SK-N-SH treated with all-trans-retinoic acid at 6 μM for 48 hours (cell line): ENCODE measurements around the gene HCLS1.

Experiments used
- ATAC-seq: fragments of 200-7000 bp; cut with Tn5 transposase; 3 replicates; pipeline ENCODE4 v1.9.1; 2020; ENCODE audit warnings: mild to moderate bottlenecking, moderate library complexity
- ARNTL ChIP-seq: fragments of 450-650 bp; formaldehyde crosslinking; IDR thresholded peaks from 2 replicates; pipeline ENCODE4 v1.5.0; 2020; ENCODE audit warnings: low read depth, mild to moderate bottlenecking, moderate library complexity, borderline replicate concordance
- BACH2 ChIP-seq: fragments of 250-450 bp; sonication (Bioruptor Pico); IDR thresholded peaks from 2 replicates; pipeline ENCODE4 v1.9.0; 2021; ENCODE audit warnings: mild to moderate bottlenecking, borderline replicate concordance
- CREB5 ChIP-seq: fragments of 250-450 bp; sonication (Bioruptor Pico); IDR thresholded peaks from 2 replicates; pipeline ENCODE4 v1.5.1; 2020; ENCODE audit warnings: low read depth, mild to moderate bottlenecking, moderate library complexity
- CSDC2 ChIP-seq: fragments of 250-450 bp; sonication (Bioruptor Pico); IDR thresholded peaks from 2 replicates; pipeline ENCODE4 v1.5.0; 2020; ENCODE audit warnings: mild to moderate bottlenecking, moderate library complexity
- CSRNP3 ChIP-seq: fragments of 250-450 bp; sonication (Bioruptor Pico); IDR thresholded peaks from 2 replicates; pipeline ENCODE4 v1.5.1; 2021; ENCODE audit warnings: mild to moderate bottlenecking, moderate library complexity
- GLIS3 ChIP-seq: fragments of 250-450 bp; sonication (Bioruptor Pico); IDR thresholded peaks from 2 replicates; pipeline ENCODE4 v1.5.0; 2020; ENCODE audit warnings: mild to moderate bottlenecking, moderate library complexity
- ISL1 ChIP-seq: fragments of 250-450 bp; sonication (Bioruptor Pico); IDR thresholded peaks from 2 replicates; pipeline ENCODE4 v2.1.2; 2022; ENCODE audit warnings: mild to moderate bottlenecking, moderate library complexity
- OSR1 ChIP-seq: fragments of 250-450 bp; sonication (Bioruptor Pico); IDR thresholded peaks from 2 replicates; pipeline ENCODE4 v1.8.0; 2022; ENCODE audit warnings: moderate library complexity, mild to moderate bottlenecking, inconsistent platforms
- PATZ1 ChIP-seq: fragments of 250-450 bp; sonication (Bioruptor Pico); IDR thresholded peaks from 2 replicates; pipeline ENCODE4 v1.8.0; 2020; ENCODE audit warnings: mild to moderate bottlenecking, moderate library complexity, borderline replicate concordance
- POU6F1 ChIP-seq: fragments of 250-450 bp; sonication (Bioruptor Pico); IDR thresholded peaks from 2 replicates; pipeline ENCODE4 v1.8.0; 2021; ENCODE audit warnings: low read depth, mild to moderate bottlenecking, moderate library complexity, borderline replicate concordance
- PPARA ChIP-seq: fragments of 250-450 bp; sonication (Bioruptor Pico); IDR thresholded peaks from 2 replicates; pipeline ENCODE4 v1.5.0; 2020; ENCODE audit warnings: mild to moderate bottlenecking, borderline replicate concordance
- RARB ChIP-seq: fragments of 250-450 bp; sonication (Bioruptor Pico); IDR thresholded peaks from 2 replicates; pipeline ENCODE4 v1.8.0; 2021; ENCODE audit warnings: mild to moderate bottlenecking, moderate library complexity
- TCF4 ChIP-seq: fragments of 250-450 bp; sonication (Bioruptor Pico); IDR thresholded peaks from 2 replicates; pipeline ENCODE4 v1.8.0; 2021; ENCODE audit warnings: mild to moderate bottlenecking, moderate library complexity, borderline replicate concordance
- TOX ChIP-seq: fragments of 250-450 bp; sonication (Bioruptor Pico); IDR thresholded peaks from 2 replicates; pipeline ENCODE4 v1.8.0; 2021; ENCODE audit warnings: mild to moderate bottlenecking, moderate library complexity, borderline replicate concordance
- ZC3H10 ChIP-seq: fragments of 250-450 bp; sonication (Bioruptor Pico); IDR thresholded peaks from 2 replicates; pipeline ENCODE4 v1.5.1; 2021; ENCODE audit warnings: mild to moderate bottlenecking, moderate library complexity
- ZFP30 ChIP-seq: fragments of 450-650 bp; formaldehyde crosslinking; IDR thresholded peaks from 2 replicates; pipeline ENCODE4 v1.5.0; 2022; ENCODE audit warnings: mild to moderate bottlenecking, moderate library complexity
- ZNF565 ChIP-seq: fragments of 450-650 bp; formaldehyde crosslinking; conservative IDR thresholded peaks from 2 replicates; pipeline ENCODE4 v1.5.0; 2020; ENCODE audit warnings: low read depth, mild to moderate bottlenecking, moderate library complexity
- ZNF70 ChIP-seq: fragments of 450-650 bp; formaldehyde crosslinking; IDR thresholded peaks from 2 replicates; pipeline ENCODE4 v1.5.0; 2020; ENCODE audit warnings: mild to moderate bottlenecking, moderate library complexity
- ZNF8 ChIP-seq: fragments of 450-650 bp; formaldehyde crosslinking; IDR thresholded peaks from 2 replicates; pipeline ENCODE4 v1.5.0; 2020; ENCODE audit warnings: mild to moderate bottlenecking, moderate library complexity
- TF ChIP-seq, protein P1 (sequence below): fragments of 250-450 bp; sonication (Bioruptor Pico); IDR thresholded peaks from 2 replicates; pipeline ENCODE4 v1.5.0; 2020; ENCODE audit warnings: mild to moderate bottlenecking, moderate library complexity

The HCLS1 gene

DNA sequence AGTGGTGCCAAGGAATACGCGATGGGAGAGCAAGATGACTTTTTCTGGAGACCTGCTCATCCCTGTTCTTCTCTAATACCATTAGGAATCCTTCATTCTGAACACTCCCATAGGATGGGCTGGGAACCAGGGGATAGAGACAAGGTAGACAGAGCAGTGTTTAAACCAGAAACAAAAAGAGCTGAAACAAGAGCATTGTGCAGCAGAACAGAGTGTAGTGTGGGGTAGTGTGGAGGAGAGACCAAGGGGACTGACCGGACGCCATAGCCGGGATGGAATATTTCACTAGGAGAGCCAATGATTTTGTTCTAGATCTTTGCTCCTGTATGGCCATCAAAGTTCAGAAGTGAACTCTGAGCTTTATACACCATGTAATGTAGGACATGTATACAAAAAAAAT is 15.6 kb downstream of the HCLS1 start:
- no peak for ATAC-seq
- TF ChIP-seq ISL1 (CRISPR knock-in tag), result no peak
- TF ChIP-seq, protein P1, sequence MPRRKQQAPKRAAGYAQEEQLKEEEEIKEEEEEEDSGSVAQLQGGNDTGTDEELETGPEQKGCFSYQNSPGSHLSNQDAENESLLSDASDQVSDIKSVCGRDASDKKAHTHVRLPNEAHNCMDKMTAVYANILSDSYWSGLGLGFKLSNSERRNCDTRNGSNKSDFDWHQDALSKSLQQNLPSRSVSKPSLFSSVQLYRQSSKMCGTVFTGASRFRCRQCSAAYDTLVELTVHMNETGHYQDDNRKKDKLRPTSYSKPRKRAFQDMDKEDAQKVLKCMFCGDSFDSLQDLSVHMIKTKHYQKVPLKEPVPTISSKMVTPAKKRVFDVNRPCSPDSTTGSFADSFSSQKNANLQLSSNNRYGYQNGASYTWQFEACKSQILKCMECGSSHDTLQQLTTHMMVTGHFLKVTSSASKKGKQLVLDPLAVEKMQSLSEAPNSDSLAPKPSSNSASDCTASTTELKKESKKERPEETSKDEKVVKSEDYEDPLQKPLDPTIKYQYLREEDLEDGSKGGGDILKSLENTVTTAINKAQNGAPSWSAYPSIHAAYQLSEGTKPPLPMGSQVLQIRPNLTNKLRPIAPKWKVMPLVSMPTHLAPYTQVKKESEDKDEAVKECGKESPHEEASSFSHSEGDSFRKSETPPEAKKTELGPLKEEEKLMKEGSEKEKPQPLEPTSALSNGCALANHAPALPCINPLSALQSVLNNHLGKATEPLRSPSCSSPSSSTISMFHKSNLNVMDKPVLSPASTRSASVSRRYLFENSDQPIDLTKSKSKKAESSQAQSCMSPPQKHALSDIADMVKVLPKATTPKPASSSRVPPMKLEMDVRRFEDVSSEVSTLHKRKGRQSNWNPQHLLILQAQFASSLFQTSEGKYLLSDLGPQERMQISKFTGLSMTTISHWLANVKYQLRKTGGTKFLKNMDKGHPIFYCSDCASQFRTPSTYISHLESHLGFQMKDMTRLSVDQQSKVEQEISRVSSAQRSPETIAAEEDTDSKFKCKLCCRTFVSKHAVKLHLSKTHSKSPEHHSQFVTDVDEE, result no peak
- TF ChIP-seq PATZ1, result no peak

GRCh38 chr3:121642601-121643314 is 17.9 kb downstream of the HCLS1 start:
- no peak for ATAC-seq
- TF ChIP-seq TOX (CRISPR knock-in tag) (no peak), ARNTL (no peak), ZNF8 (CRISPR knock-in tag) (no peak), CREB5 (CRISPR knock-in tag) (no peak), ZNF565 (no peak), CSRNP3 (CRISPR knock-in tag) (no peak), CSDC2 (CRISPR knock-in tag) (no peak), BACH2 (CRISPR knock-in tag) (no peak), PPARA (CRISPR knock-in tag) (no peak), ZFP30 (CRISPR knock-in tag) (no peak), ZNF70 (CRISPR knock-in tag) (no peak), GLIS3 (CRISPR knock-in tag) (no peak), OSR1 (CRISPR knock-in tag) (no peak), TCF4 (CRISPR knock-in tag) (no peak), RARB (CRISPR knock-in tag) (no peak), ISL1 (CRISPR knock-in tag) (no peak), PATZ1 (no peak), ZC3H10 (CRISPR knock-in tag) (no peak), POU6F1 (CRISPR knock-in tag) (no peak)
- TF ChIP-seq, protein P1, result no peak
